ENCODE results near the gene BCAS1.

DNA sequence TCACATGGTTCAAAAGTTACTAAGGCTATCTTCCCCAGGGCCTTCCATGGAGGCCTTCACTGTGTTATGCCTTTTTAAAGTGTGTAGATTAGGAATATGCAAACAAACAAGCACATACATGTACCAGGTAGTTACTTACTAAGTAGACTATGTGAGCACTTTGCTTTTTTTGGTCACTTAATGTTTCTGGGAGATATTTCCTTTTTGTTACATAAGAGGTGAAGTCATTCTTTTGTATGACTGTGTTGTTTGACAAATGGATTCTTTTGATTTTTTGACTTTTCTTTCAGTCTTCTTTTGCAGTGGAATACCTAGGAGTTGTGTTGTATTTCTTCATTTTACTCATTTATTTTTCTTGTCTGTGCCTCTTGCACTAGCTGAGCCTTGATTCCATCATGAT, 39.6 kb upstream of the BCAS1 start:
- TF ChIP-seq, protein P1, sequence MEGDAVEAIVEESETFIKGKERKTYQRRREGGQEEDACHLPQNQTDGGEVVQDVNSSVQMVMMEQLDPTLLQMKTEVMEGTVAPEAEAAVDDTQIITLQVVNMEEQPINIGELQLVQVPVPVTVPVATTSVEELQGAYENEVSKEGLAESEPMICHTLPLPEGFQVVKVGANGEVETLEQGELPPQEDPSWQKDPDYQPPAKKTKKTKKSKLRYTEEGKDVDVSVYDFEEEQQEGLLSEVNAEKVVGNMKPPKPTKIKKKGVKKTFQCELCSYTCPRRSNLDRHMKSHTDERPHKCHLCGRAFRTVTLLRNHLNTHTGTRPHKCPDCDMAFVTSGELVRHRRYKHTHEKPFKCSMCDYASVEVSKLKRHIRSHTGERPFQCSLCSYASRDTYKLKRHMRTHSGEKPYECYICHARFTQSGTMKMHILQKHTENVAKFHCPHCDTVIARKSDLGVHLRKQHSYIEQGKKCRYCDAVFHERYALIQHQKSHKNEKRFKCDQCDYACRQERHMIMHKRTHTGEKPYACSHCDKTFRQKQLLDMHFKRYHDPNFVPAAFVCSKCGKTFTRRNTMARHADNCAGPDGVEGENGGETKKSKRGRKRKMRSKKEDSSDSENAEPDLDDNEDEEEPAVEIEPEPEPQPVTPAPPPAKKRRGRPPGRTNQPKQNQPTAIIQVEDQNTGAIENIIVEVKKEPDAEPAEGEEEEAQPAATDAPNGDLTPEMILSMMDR (IDR thresholded peaks at IDR 0.05; ENCODE audit: insufficient read depth, low read length) = no peak
- TF ChIP-seq, protein P2, sequence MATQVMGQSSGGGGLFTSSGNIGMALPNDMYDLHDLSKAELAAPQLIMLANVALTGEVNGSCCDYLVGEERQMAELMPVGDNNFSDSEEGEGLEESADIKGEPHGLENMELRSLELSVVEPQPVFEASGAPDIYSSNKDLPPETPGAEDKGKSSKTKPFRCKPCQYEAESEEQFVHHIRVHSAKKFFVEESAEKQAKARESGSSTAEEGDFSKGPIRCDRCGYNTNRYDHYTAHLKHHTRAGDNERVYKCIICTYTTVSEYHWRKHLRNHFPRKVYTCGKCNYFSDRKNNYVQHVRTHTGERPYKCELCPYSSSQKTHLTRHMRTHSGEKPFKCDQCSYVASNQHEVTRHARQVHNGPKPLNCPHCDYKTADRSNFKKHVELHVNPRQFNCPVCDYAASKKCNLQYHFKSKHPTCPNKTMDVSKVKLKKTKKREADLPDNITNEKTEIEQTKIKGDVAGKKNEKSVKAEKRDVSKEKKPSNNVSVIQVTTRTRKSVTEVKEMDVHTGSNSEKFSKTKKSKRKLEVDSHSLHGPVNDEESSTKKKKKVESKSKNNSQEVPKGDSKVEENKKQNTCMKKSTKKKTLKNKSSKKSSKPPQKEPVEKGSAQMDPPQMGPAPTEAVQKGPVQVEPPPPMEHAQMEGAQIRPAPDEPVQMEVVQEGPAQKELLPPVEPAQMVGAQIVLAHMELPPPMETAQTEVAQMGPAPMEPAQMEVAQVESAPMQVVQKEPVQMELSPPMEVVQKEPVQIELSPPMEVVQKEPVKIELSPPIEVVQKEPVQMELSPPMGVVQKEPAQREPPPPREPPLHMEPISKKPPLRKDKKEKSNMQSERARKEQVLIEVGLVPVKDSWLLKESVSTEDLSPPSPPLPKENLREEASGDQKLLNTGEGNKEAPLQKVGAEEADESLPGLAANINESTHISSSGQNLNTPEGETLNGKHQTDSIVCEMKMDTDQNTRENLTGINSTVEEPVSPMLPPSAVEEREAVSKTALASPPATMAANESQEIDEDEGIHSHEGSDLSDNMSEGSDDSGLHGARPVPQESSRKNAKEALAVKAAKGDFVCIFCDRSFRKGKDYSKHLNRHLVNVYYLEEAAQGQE (IDR thresholded peaks at IDR 0.05; ENCODE audit: insufficient replicate concordance, low read depth) = no peak
- TF ChIP-seq POLR2AphosphoS5 (IDR thresholded peaks at IDR 0.05; ENCODE audit: low read depth) = no peak
- no peak for TF ChIP-seq SPI1 (IDR thresholded peaks at IDR 0.05; ENCODE audit: borderline replicate concordance, low read depth)
